ENCODE results near the gene S100A2. TPM values are rescaled to one million over a fixed set of nuclear protein-coding genes. Genes with fewer than 3 reads are reported as not detected.
A peak's percentile ranks its signal among the peaks of the same experiment; 100 is the strongest.

Gene S100A2
- total RNA-seq, 1 donor from 2014 or later, result 5.6 TPM

GRCh38 chr1:153519242-153519641, 46.4 kb downstream of the S100A2 start:
- no peak for ATAC-seq
- Histone ChIP-seq H3K4me3 (no peak overlapping the region), H3K4me1 (peaks cover 14% of the 10 kb centered on the region), H3K27ac (no peak overlapping the region), H3K27me3 (no peaks in the 10 kb centered on the region), H3K36me3 (no peaks in the 10 kb centered on the region), H3K9me3 (no peaks in the 10 kb centered on the region)
- intact Hi-C loops (cut with DNase I), result loop anchor here (10.0 kb wide), 1 partner anchor 236 kb away; no protein-coding TSS in a partner anchor
- no peak for DNase-seq
- TF ChIP-seq CTCF (IDR thresholded peaks at IDR 0.05), result no peak

GRCh38 chr1:153515504-153516394, 49.9 kb downstream of the S100A2 start:
- H3K36me3 ChIP-seq, result no peaks in the 10 kb centered on the region
- H3K4me1 ChIP-seq, result peaks cover 14% of the 10 kb centered on the region
- peak overlapping the region; percentile 30 for H3K27ac ChIP-seq
- peak; percentile 75 for DNase-seq
- H3K27me3 ChIP-seq, result no peaks in the 10 kb centered on the region
- ATAC-seq, result peak; percentile 92
- no peaks in the 10 kb centered on the region for H3K9me3 ChIP-seq
- no peak overlapping the region for H3K4me3 ChIP-seq
- TF ChIP-seq CTCF (IDR thresholded peaks at IDR 0.05), result no peak
- intact Hi-C loops (cut with DNase I), result loop anchor here (10.0 kb wide), 1 partner anchor 239 kb away; no protein-coding TSS in a partner anchor

- TF ChIP-seq CTCF (IDR thresholded peaks at IDR 0.05), result no peak
- Histone ChIP-seq H3K4me3 (no peak overlapping the region), H3K27me3 (no peaks in the 10 kb centered on the region), H3K4me1 (peaks cover 13% of the 10 kb centered on the region), H3K27ac (no peak overlapping the region), H3K9me3 (no peaks in the 10 kb centered on the region), H3K36me3 (no peaks in the 10 kb centered on the region)
- intact Hi-C loops (cut with DNase I), result loop anchor here (5.0 to 10.0 kb wide), 2 partner anchors 59 to 241 kb away; no protein-coding TSS in a partner anchor
- DNase-seq (no peak), ATAC-seq (no peak)
These were observed 52.0 kb downstream of the S100A2 start for GRCh38 chr1:153513666-153514065.

GRCh38 chr1:153513023-153513422, 52.6 kb downstream of the S100A2 start:
- intact Hi-C loops (cut with DNase I), result loop anchor here (5.0 to 10.0 kb wide), 2 partner anchors 59 to 242 kb away; no protein-coding TSS in a partner anchor
- DNase-seq (no peak), ATAC-seq (no peak)
- Histone ChIP-seq H3K27me3 (no peaks in the 10 kb centered on the region), H3K4me1 (peaks cover 11% of the 10 kb centered on the region), H3K4me3 (no peak overlapping the region), H3K36me3 (no peaks in the 10 kb centered on the region), H3K9me3 (no peaks in the 10 kb centered on the region), H3K27ac (no peak overlapping the region)
- no peak for TF ChIP-seq CTCF (IDR thresholded peaks at IDR 0.05)

Other genes starting within 250 kb of the S100A2 start
- not detected for gene PGLYRP4, start 217.0 kb downstream of the S100A2 start, total RNA-seq
- gene S100A9, start 208.0 kb downstream of the S100A2 start, total RNA-seq, result 418 TPM
- 22.8 TPM for gene S100A12, start 190.2 kb downstream of the S100A2 start, total RNA-seq
- gene S100A8, start 174.8 kb downstream of the S100A2 start, total RNA-seq, result 266 TPM
- gene S100A7A, start 149.3 kb downstream of the S100A2 start, total RNA-seq, result not detected
- not detected for gene S100A7, start 105.2 kb downstream of the S100A2 start, total RNA-seq
- 1,046 TPM for gene S100A6, start 29.9 kb downstream of the S100A2 start, total RNA-seq
- gene S100A5, start 24.9 kb downstream of the S100A2 start, total RNA-seq, result not detected
- gene S100A4, start 20.0 kb downstream of the S100A2 start, total RNA-seq, result 377 TPM
- gene S100A3, start 16.6 kb downstream of the S100A2 start, total RNA-seq, result 1.3 TPM
- 69.6 TPM for gene S100A16, start 47.3 kb upstream of the S100A2 start, total RNA-seq
- gene S100A14, start 50.5 kb upstream of the S100A2 start, total RNA-seq, result 112 TPM
- 76.1 TPM for gene S100A13, start 61.7 kb upstream of the S100A2 start, total RNA-seq
- gene S100A1, start 62.6 kb upstream of the S100A2 start, total RNA-seq, result not detected
- 63.5 TPM for gene CHTOP, start 68.2 kb upstream of the S100A2 start, total RNA-seq
- 32.7 TPM for gene SNAPIN, start 92.9 kb upstream of the S100A2 start, total RNA-seq
- gene ILF2, start 105.1 kb upstream of the S100A2 start, total RNA-seq, result 86.1 TPM
- 69.4 TPM for gene NPR1, start 112.8 kb upstream of the S100A2 start, total RNA-seq
- 72.3 TPM for gene INTS3, start 162.2 kb upstream of the S100A2 start, total RNA-seq
- gene SLC27A3, start 209.6 kb upstream of the S100A2 start, total RNA-seq, result 105 TPM

Data from upper lobe of right lung (tissue), 1 donor.